T-helper 2 cell treated with Interferon-gamma antibody and Interleukin-4, amounts not matched to agents 5 μg/mL and 100 μg/mL, for 36 hours (primary cell): ENCODE results near the gene CCL17.

ENCODE experiments used
- DNase-seq: peaks from one replicate; pipeline ENCODE4 v3.0.0; 2021; ENCODE audit warnings: low spot score
- H3K27ac Mint-ChIP-seq: one replicate; pipeline ENCODE4 v1.8.0; 2021; ENCODE audit warnings: mild to moderate bottlenecking, mixed read lengths
- H3K27me3 Mint-ChIP-seq: one replicate; pipeline ENCODE4 v1.8.0; 2021; ENCODE audit warnings: low read depth, mixed read lengths
- H3K36me3 Mint-ChIP-seq: one replicate; pipeline ENCODE4 v1.8.0; 2021; ENCODE audit warnings: low read depth, mixed read lengths
- H3K4me1 Mint-ChIP-seq: one replicate; pipeline ENCODE4 v1.8.0; 2021; ENCODE audit warnings: low read depth, mixed read lengths
- H3K4me3 Mint-ChIP-seq: one replicate; pipeline ENCODE4 v1.8.0; 2022; ENCODE audit warnings: mild to moderate bottlenecking, moderate library complexity, mixed read lengths
- H3K9me3 Mint-ChIP-seq: one replicate; pipeline ENCODE4 v1.8.0; 2021; ENCODE audit warnings: mixed read lengths

Gene CCL17

GRCh38 chr16:57384248-57385070 lies 20.1 kb upstream of the CCL17 start:
- H3K4me1 Mint-ChIP-seq, result peaks cover 2% of the 10 kb centered on the region
- H3K9me3 Mint-ChIP-seq, result no peaks in the 10 kb centered on the region
- no peak overlapping the region for H3K27ac Mint-ChIP-seq
- H3K4me3 Mint-ChIP-seq, result no peak overlapping the region
- DNase-seq, result no peak
- no peaks in the 10 kb centered on the region for H3K36me3 Mint-ChIP-seq
- H3K27me3 Mint-ChIP-seq, result no peaks in the 10 kb centered on the region

- H3K4me1 Mint-ChIP-seq, result peaks cover 2% of the 10 kb centered on the region
- no peaks in the 10 kb centered on the region for H3K9me3 Mint-ChIP-seq
- H3K27me3 Mint-ChIP-seq, result peaks cover 4% of the 10 kb centered on the region
- no peaks in the 10 kb centered on the region for H3K36me3 Mint-ChIP-seq
- no peak overlapping the region for H3K27ac Mint-ChIP-seq
- H3K4me3 Mint-ChIP-seq, result no peak overlapping the region
- DNase-seq, result no peak
These were observed 19.5 kb upstream of the CCL17 start for GRCh38 chr16:57385083-57385482.

DNA sequence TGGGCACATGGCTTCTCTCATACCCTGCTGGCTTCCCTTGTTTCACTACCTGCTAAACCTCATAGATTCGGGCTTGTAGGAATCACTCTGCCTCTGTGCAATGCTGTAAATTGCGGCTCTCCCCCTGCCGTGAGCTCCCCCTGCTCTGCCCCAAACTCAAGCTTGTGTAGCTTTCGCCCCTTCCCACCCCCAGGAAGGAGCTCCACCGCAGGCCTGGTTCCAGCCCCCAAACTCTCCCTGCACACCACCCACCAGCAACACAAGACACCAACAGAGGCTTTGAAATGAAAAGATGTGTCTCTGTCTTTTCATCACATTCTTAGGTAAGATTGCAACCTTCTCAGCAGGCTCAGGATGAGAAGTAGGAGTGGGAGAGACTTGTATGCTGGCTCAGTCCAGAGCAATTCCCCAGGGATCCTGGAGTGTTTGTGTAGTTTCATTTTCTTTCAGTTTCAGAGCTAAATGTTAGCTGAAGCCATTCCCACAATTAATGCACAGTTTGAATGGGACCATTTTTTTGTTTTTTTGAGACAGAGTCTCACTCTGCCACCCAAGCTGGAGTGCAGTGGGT lies 18.1 kb upstream of the CCL17 start:
- DNase-seq, result no peak
- peaks cover 2% of the 10 kb centered on the region for H3K4me1 Mint-ChIP-seq
- no peaks in the 10 kb centered on the region for H3K36me3 Mint-ChIP-seq
- peaks cover 6% of the 10 kb centered on the region for H3K27me3 Mint-ChIP-seq
- H3K9me3 Mint-ChIP-seq, result no peaks in the 10 kb centered on the region
- H3K4me3 Mint-ChIP-seq, result no peak overlapping the region
- H3K27ac Mint-ChIP-seq, result no peak overlapping the region

DNA sequence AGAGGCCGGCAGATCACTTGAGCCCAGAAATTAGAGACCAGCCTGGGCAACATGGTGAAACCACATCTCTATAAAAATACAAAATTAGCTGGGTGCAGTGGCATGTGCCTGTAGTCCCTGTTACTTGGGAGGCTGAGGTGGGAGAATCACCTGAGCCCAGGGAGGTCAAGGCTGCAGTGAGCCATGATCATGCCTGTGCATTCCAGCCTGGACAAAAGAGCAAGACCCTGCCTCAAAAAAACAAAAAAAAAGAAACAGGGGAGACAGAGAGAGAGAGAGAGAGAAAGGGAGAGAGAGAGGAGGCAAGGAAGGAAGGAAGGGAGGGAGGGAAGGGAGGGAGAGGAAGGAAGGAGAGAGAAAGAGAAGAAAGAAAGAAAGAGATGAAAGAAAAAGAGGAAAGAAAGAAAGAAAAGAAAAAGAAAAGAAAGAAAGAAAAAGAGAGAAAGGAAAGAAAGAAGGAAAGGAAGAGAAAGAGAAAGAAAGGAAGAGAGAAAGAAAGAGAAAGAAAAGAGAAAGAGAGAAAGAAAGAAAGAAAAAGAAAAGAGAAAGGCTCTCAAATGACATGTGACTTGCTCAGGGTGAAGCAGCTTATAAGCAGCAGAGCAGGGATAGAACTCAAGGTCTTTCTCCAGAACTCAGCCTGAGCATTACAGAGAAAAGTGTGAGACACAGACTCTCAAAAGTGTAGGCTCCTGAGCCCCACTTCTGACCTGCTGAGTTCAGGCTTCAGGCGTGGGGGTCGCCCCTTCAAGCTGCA lies 16.8 kb upstream of the CCL17 start:
- Mint-ChIP-seq H3K36me3 (no peaks in the 10 kb centered on the region), H3K4me1 (peaks cover 2% of the 10 kb centered on the region), H3K9me3 (no peaks in the 10 kb centered on the region), H3K27me3 (peaks cover 6% of the 10 kb centered on the region), H3K4me3 (no peak overlapping the region), H3K27ac (no peak overlapping the region)
- no peak for DNase-seq

DNA sequence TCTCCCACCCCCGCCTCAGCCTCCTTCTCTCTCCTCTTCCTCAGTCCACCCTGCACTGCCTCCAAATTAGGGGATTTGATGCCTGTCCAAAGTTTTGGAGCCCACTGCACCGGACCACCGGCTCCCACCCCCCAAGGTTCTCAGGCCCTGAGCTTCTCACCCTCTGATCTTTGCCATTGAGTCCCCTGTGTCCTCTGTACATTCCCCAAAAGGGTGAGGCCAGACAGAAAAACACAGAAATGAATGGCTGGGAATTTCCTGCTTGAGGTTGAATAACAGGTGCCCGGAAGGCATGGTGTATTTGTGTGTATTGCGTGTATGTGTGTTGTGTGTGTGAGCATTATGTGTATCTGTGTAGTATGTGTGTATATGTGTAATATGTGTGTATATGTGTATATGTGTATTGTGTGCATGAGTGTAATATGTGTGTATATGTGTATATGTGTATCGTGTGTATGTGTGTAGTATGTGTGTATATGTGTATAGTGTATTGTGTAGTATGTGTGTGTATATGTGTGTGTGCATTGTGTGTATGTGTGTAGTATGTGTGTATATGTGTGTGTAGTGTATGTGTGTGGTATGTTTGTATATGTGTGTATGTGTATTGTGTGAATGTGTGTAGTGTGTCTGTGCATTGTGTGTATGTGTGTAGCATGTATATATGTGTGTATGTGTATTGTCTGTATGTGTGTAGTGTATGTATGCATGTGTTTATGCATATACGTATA lies 16.0 kb upstream of the CCL17 start:
- H3K36me3 Mint-ChIP-seq, result no peaks in the 10 kb centered on the region
- no peak overlapping the region for H3K4me3 Mint-ChIP-seq
- no peak for DNase-seq
- H3K4me1 Mint-ChIP-seq, result peaks cover 2% of the 10 kb centered on the region
- H3K27ac Mint-ChIP-seq, result no peak overlapping the region
- H3K27me3 Mint-ChIP-seq, result peaks cover 6% of the 10 kb centered on the region
- no peaks in the 10 kb centered on the region for H3K9me3 Mint-ChIP-seq

DNA sequence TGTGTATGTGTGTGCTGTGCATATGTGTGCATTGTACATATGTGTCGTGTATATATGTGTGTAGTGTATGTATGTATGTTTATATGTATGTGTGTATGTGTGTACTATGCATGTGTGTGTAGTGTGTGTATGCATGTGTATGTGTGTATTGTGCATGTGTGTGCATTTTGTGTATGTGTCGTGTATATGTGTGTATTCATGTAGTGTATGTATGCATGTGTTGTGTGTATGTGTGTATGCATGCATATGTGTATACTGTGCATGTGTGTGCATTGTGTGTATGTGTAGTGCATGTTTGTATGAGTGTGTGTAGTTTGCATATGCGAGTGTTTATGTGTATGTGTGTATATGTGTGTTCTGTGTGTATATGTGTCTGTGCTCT lies 15.5 kb upstream of the CCL17 start:
- H3K9me3 Mint-ChIP-seq, result no peaks in the 10 kb centered on the region
- peaks cover 6% of the 10 kb centered on the region for H3K27me3 Mint-ChIP-seq
- no peak overlapping the region for H3K4me3 Mint-ChIP-seq
- H3K36me3 Mint-ChIP-seq, result no peaks in the 10 kb centered on the region
- no peak overlapping the region for H3K27ac Mint-ChIP-seq
- H3K4me1 Mint-ChIP-seq, result peaks cover 2% of the 10 kb centered on the region
- no peak for DNase-seq

DNA sequence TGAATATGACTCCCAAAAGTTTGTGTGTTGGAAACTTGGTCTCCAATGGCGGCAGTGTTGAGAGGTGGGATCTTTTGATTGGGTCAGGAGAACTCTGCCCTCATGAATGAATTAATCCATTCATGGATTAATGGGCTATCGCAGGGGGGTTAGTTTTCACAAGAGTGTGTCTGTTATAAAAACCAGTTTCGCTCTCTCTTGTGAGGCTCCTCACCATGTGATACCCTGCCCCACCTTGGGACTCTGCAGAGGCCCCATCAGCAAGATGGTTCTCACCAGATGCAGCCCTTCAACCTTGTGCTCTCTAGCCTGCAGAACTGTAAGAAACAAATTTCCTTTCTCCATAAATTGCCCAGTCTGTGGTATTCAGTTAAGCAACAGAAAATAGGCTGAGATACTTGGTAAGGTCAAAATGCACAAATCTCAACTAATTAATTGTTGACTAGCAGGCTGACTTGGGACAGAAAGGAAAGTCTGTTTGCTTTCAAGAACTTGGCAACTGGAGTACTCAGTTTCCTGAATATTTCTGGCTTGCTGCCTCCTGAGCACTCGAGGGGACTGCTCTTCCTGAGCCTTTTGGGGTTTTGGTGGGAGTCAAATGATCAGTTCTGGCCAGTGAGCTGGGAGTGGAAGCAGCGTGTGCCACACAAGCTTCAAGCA lies 13.8 kb upstream of the CCL17 start:
- H3K9me3 Mint-ChIP-seq, result no peaks in the 10 kb centered on the region
- H3K36me3 Mint-ChIP-seq, result no peaks in the 10 kb centered on the region
- no peak for DNase-seq
- peaks cover 2% of the 10 kb centered on the region for H3K4me1 Mint-ChIP-seq
- no peak overlapping the region for H3K4me3 Mint-ChIP-seq
- H3K27me3 Mint-ChIP-seq, result peaks cover 6% of the 10 kb centered on the region
- H3K27ac Mint-ChIP-seq, result no peak overlapping the region

DNA sequence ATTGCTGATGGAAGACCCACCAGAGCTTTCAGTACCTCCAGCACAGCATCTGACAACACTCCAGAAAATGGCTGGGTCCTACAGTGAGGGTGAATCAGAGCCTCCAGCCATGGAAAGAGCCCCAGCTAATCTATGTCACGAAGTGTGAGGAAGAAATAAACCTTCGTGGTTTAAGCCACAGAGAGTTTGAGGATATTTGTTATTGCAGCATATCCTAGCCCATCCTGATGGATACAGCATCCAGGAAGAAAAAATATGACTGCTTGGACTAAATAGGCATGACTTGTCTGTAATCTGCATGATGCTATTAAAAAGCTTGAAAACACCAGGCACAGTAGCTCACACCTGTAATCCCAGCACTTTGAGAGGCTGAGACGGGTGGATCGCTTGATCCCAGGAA lies 13.3 kb upstream of the CCL17 start:
- no peak overlapping the region for H3K27ac Mint-ChIP-seq
- peaks cover 2% of the 10 kb centered on the region for H3K4me1 Mint-ChIP-seq
- H3K4me3 Mint-ChIP-seq, result no peak overlapping the region
- no peaks in the 10 kb centered on the region for H3K36me3 Mint-ChIP-seq
- no peaks in the 10 kb centered on the region for H3K9me3 Mint-ChIP-seq
- no peak for DNase-seq
- H3K27me3 Mint-ChIP-seq, result peaks cover 6% of the 10 kb centered on the region

- Mint-ChIP-seq H3K4me1 (peaks cover 2% of the 10 kb centered on the region), H3K9me3 (no peaks in the 10 kb centered on the region), H3K36me3 (no peaks in the 10 kb centered on the region), H3K27ac (no peak overlapping the region), H3K4me3 (no peak overlapping the region), H3K27me3 (peaks cover 6% of the 10 kb centered on the region)
- no peak for DNase-seq
These were observed 12.9 kb upstream of the CCL17 start for GRCh38 chr16:57391708-57392107.

DNA sequence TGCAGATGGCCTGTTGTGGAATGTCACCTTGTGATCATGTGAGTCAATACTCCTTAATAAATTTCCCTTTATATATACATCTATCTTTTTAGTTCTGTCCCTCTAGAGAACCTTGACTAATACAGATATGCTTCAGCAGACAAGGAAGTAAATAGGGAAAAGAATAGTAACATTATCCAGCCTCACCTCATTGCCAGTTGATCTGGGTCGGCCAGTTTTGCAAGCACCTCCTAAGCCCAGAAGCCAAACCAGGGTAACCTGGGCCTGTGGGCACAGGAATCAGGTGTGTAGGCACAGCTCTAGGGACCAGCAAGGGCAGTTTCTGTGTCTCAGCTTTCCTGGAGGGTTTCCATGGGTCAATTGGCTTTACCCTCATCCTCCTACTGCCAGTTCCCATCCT lies 11.9 kb upstream of the CCL17 start:
- no peak overlapping the region for H3K4me3 Mint-ChIP-seq
- DNase-seq, result no peak
- no peak overlapping the region for H3K27ac Mint-ChIP-seq
- H3K4me1 Mint-ChIP-seq, result peaks cover 2% of the 10 kb centered on the region
- no peaks in the 10 kb centered on the region for H3K9me3 Mint-ChIP-seq
- H3K27me3 Mint-ChIP-seq, result peaks cover 6% of the 10 kb centered on the region
- H3K36me3 Mint-ChIP-seq, result no peaks in the 10 kb centered on the region

DNA sequence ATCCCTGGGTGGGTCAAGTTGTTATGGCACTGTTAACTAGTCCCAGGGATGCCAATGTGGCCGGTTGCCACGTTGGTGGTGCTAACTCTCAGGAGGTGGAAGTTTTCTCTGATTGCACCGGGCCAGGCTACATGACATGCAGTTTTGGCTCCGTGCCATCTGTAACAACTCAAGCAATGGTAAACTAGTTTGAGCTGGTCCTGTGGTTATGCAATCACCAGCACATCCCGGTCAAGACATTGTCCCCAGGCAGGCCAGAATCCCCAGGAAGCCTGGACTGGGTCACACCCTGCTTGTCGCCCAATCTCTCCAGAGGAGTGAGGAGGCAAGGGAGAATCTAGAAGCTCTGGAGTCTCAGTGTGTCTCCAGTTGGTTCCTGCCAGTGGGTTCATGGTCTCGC lies 10.1 kb upstream of the CCL17 start:
- Mint-ChIP-seq H3K4me1 (no peaks in the 10 kb centered on the region), H3K27ac (no peak overlapping the region), H3K9me3 (no peaks in the 10 kb centered on the region), H3K4me3 (no peak overlapping the region), H3K27me3 (peaks cover 6% of the 10 kb centered on the region), H3K36me3 (no peaks in the 10 kb centered on the region)
- DNase-seq, result no peak

- no peak overlapping the region for H3K27ac Mint-ChIP-seq
- peaks cover 3% of the 10 kb centered on the region for H3K27me3 Mint-ChIP-seq
- H3K36me3 Mint-ChIP-seq, result no peaks in the 10 kb centered on the region
- H3K4me1 Mint-ChIP-seq, result no peaks in the 10 kb centered on the region
- no peak for DNase-seq
- no peak overlapping the region for H3K4me3 Mint-ChIP-seq
- no peaks in the 10 kb centered on the region for H3K9me3 Mint-ChIP-seq
These were observed 9.5 kb upstream of the CCL17 start for GRCh38 chr16:57395026-57395425.

GRCh38 chr16:57396786-57397185 lies 7.8 kb upstream of the CCL17 start:
- no peaks in the 10 kb centered on the region for H3K36me3 Mint-ChIP-seq

More at GRCh38 chr16:57396786-57397185, 7.8 kb upstream of the CCL17 start:
- Mint-ChIP-seq H3K4me1 (no peaks in the 10 kb centered on the region), H3K27ac (no peak overlapping the region), H3K9me3 (no peaks in the 10 kb centered on the region), H3K27me3 (no peaks in the 10 kb centered on the region), H3K4me3 (no peak overlapping the region)
- no peak for DNase-seq
